Fibroblast of upper back skin (primary cell): ENCODE measurements around the gene MLST8.

Source experiments
- DNase-seq: peaks from one replicate; pipeline ENCODE4 v3.0.0-alpha.2; 2013

The MLST8 gene, protein sequence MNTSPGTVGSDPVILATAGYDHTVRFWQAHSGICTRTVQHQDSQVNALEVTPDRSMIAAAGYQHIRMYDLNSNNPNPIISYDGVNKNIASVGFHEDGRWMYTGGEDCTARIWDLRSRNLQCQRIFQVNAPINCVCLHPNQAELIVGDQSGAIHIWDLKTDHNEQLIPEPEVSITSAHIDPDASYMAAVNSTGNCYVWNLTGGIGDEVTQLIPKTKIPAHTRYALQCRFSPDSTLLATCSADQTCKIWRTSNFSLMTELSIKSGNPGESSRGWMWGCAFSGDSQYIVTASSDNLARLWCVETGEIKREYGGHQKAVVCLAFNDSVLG

DNA sequence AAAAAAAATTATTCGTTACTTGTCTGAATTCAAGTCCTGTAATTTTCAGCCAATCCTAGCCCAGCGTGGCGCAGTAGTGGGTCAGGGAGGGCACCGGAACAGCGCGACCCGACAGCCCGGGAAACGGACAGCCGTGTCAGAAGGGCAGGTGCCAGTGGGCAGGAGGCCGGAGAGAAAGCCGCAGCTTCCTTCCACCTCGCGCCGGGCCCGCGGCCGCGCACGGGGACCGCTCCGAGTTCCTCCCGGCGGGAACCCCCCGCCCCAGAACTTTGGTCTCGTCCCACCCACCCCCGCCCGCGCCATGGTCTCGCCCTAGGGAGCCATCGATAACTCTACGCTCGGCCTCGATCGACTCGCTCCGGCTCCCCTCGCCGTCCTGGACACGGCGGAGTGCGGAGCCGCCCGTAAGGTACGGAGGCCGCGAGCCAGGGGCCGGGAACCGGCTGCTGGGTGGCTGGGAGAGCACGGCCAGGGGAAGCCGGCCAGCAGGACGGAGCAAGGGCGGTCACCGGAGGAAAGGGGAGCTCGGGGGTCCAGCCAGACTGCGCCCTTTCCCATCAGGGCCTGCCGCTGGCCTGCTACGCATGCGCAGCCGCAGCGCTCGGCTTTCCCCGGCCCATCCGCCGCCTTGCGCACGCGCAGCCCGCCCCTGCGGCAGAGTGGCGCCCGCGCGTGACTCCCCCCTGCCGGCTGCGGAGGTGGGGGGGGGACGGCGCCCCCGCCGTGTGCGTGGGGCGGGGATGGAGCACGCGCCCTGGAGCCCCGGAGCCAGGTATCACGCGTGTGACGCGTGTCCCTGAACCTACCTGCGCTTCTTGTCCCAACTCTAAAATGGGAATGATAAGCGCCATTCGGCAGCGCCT, at the start of gene MLST8:
Gene MLST8, plus strand, starts transcription at position 351 of the 863 bp plus-strand sequence. CDS start 632 bp downstream, outside the sequence.
- DNase-seq, result peak; percentile 77

DNA sequence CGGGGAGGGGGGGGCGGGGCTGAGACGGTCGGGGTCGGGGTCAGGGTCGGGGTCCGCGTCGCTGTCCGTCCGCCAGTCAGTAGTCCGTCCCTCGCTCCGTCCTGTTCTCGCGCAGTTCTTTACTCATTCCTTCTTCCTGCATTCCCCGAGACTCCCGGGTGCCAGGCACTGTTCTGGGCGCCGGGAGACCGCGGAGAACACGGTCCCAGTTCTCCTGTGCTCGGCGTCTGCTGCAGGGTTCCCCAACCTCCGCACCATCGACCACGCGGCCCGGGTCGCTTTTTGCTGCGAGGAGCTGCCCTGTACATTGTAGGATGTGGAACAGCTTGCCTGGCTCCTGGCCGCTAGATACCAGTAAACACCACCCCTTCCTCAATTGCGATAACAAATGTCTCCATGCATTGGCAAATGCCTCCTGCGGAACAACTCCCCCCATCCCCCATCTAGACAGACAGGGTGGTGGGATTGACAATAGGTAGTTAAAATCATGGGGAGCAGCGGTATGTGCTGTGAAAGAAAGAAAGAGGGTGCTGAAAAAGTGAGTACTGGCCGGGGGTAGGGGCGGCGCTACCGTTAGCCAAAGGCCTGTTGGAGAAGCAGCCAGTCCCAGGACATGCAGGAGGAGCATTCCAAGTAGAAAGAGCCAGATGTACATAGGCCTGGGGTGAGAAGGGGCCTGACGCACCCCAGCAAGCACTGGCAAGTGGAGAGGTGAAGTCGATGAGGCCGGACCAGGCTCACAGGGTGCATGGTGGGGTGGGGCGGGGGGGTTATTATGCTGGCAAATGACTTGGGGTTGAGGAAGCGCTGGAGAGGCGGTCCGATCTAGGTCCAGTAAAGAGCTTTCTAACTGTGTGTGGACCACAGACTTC, 49.0 kb upstream of the MLST8 start:
- DNase-seq, result peak; percentile 54

DNA sequence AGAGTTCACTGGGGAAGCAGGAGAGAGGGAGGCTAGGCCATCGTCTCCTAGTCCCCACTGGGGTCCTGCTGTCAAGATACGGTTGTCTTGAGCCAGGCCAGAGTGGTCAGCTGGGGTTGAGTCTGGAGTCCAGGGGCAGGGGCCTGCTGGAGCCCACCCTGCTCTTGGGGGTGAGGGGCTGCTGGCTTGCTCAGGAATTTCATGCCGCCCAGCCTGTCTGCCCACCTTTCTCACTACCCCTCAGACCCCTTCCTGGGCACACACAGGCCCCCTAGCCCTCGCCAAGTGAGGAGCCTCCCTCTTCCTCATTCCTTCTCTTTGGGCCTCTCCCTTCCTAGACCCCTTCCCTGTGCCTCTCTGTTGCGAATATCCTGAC, 48.4 kb upstream of the MLST8 start:
- no peak for DNase-seq

DNA sequence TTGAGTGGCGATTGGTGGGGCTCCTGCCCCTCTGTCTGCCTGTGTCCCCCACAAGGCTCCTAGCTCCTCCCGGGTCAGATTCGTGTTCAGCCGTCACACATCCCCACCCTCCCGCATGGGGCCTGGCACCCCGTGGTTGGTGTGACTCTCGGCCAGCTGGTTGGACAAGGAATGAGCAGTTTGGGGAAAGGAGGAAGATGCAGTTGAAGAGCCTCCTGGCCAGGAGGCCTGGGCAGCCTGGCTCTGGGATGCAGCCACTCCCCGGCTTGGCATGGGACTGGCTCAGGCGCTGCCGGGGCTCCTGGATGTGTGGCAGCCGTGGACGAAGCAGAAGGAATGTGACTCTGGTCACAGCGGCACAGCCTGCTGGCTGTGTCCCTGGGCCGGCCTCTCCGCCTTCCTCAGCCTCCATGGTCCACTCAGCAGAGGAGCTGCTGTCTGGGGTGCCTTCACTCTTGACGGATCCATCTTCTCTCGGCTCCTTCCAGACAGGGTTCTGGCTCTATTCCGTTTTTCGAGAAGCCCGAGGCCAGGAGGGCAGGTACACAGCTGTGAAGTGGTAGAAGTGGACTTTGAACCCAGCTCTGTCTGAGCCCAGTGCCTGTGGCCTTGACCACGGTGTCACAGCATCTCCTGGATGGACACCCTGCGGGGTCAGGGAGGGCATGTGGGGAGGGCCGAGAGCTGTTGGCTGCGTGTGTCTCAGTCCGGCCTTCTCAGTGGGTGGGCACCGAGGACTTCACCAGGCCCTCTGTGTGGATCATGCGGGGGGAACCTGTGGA, 47.6 kb upstream of the MLST8 start:
- DNase-seq, result no peak

DNA sequence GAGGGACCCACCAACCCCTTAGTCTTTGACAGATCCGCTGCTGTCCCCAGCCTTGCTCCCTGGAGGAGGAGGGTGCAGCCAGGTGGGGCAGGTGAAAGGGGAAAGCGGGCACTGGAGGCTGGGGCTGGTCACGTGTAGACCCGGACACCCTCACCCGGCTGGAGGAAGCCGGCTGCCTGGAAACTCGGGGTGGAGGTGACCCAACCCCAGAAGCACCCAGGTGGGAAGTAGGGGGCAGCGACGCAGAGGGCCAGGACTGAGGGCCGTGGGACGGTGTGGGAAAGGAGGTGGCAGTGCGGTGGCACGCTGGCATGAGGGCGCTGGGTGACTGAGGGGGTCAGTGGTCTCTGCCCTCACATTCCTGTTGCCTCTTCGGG, 47.0 kb upstream of the MLST8 start:
- no peak for DNase-seq

DNA sequence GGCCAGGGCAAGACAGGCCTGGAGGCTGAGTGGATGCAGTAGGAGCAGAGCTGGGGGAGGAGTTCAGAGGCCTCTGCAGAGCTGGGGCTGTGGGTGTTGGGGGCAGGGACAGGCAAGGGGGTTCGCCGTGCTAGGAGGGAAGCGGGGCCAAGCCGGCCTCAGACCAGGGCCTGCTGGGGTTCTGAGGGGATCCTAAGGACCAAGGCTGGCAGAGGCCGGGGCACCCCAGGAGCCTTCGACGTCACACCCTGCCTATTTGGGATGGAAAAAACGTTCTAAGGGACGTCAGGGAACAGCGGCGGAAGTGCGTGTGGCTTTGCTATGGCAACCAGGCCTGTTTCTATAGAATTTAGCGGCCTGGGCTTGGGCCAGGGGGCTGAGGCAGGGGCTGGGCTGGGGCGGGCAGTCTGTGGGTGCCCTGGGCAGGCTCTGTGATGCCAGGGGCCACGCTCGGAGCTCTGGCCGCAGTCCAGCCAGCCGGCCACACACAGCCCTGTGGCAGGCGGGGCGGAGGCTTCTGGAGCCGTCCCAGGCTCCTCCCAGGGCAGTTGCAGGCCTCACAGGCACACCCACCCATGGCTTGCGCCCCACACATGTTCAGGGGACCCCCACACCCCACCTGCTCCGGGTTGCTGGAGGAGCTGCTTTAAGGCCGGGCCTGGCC, 45.9 kb upstream of the MLST8 start:
- peak; percentile 35 for DNase-seq

DNA sequence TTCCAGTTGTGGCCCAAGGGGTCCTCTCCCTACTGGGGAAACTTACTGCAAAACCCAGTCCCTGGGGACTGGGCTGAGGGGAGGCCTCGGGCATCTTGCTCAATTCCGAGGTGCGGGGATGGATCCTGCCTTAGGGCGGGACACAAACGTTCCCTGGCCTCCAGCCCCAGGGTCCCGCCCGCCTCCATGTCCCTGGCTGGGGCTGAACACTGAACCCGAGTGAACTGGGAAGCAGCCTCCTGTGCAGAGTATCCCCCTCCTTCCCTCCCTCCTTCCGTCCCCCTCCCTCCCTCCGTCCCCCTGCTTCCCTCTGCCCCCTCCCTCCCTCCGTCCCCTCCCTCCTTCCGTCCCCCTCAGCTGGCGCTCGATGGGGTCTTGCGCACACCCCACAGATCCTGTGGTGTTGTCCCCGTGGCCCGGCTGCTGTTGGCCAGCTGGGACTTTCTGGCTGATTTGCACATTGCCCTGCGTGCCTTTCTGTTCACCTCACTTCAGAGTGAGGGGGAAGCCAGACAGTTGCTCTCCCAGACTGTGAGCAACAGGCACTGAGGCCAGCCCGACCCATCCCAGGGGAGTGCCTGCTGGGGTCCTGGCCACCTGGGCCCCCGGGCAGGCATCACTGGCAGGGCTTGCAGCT, 44.2 kb upstream of the MLST8 start:
- DNase-seq, result peak; percentile 68

DNA sequence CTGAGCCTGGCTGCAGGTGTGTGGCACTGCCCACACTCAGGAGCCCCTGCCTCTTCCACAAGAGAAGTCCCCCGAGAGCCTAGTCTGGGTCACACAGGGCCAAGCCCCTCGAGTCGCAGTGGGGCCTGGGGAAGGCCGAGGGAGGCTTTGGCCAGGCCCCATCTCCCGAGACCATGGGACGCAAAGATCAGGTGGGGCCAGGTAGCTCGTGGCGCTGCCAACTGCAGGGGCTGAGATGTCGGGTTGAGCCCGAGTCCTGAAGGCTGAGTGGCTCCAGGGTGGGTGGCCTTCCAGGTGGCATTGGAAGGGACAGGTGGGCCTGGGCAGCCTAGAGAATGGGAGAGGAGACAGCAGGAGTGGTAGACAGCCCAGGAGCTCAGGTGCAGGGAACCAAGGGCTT, 43.3 kb upstream of the MLST8 start:
- no peak for DNase-seq

DNA sequence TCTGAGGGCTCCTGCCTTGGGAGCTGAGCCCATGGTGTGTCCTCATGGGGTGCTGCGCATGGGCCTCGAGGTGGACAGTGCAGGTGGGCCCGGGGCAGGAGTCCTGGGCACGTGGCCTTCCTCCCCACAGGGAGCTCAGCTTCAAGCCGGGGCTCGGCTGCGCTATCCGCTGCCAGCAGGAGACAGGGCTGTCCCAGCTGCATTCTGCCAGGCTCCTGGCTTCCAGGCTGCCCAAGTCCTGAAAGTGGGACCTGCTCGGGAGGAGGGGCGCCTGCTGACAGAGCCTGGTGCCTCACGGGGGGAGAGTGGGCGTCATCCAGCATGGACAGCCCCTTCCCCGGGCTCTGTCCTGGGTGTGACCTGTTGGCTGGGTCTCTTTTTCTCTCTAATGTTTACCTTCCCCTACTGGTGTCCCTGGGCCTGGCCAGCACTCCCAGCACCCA, 42.6 kb upstream of the MLST8 start:
- no peak for DNase-seq

DNA sequence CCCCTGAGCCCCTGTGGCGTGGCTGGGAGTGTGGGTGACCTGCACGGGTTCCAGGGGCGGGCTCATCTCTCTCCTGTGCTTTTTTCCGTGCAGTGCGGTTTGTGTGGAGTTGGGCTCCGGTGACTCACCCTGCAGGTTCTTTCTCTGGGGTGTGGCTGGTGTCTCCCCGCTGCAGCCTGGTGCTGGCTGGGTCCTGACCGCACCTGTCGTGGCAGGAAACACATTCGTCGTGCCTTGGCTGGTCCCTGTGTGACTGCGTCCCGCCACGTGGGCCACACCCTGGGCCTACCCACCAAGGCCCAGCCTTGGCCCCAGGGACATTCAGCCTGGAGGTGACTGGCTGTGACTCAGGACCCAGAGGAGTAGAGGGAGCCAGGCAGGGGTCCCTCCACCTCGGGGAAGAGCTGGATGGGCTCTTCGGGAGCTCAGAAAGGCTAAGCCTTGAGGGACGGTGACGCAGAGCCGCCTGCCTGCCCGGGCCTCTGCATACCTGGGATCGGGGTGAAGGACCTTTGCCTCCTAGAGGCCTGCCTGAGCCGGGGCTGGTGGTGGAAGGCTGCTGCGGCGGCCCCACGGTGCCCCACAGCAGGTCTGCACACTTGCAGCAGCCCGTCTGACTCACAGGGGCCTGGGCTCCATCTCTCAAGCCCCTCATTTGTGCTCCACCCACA, 41.9 kb upstream of the MLST8 start:
- DNase-seq, result no peak

DNA sequence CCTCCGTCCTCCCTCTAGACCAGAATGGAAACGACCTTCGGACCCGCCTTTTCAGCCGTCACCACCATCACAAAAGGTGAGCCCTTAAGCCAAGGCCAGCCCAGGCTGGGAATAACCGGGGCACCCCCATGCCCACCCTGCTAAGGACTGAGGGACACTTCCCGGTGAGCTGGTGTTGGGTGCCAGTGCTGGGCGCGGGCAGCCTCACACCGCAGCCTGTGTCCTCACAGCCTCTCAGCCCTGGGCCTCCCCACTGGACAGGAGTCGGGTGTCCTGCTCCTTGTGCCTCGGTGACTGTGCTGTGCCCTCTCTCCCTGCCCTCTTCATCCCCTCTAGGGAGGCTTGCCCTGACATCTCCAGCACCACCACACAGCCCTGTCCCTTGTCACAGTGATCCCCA, 39.4 kb upstream of the MLST8 start:
- no peak for DNase-seq

DNA sequence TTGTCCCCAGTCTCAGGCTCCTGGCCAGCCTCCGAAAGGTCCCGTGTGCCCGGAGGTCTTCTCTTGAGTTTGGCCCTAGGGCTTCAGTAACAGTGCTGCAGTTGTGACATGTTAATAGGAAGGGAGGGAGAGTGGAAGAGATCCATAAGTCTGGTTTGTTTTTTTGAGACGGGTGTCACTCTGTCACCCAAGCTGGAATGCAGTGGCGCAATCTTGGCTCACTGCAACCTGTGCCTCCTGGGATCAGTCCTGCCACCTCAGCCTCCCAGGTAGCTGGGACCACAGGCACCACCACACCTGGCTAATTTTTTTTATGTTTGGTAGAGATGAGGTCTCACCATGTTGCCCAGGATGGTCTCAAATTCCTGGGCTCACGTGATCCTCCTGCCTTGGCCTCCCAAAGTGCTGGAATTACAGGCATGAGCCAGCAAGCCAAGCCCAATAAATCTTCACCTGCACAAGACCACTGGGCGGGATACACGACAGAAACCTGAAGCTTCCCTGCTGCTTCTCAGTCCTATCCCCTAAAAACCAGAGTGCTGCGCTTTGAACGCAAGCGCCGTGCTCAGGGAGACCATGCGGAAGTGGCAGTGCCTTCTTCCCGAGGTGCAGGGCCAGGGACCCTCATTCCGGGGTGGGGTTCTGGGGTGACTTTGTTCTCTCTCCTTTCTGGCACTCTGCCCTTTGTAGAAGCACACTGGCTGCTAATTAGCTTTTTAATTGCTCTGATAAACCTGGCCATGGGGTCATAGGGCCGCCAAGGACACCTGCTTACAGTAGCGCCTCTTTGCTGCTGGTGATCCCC, 38.8 kb upstream of the MLST8 start:
- DNase-seq, result no peak

DNA sequence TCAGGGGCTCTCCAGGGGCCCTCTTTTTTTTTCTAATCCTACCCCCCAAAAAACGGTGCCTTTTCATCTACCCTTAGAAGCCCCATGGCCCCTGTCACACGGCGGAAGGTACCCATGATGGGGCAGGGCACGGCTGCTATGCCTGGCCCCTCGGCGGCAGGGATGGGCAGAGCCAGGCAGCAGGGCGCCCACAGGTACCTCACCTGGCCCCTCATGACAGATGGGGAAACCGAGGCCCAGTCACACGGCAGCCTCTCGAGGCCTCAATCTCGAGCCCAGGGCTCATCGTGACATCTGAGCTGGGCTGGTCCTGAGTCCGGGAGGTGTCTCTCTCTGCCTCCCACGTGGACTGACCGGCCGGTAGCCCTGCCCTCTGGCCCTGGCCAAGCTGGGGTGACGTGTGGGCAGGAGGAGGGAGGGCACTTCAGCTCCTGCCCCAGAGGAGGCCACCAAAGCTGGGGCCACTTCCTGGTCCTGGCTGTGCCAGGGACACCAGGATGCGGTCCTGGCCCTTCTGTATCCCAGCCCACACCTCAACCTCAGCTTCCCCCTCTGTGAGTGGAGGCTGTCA, 38.1 kb upstream of the MLST8 start:
- no peak for DNase-seq

DNA sequence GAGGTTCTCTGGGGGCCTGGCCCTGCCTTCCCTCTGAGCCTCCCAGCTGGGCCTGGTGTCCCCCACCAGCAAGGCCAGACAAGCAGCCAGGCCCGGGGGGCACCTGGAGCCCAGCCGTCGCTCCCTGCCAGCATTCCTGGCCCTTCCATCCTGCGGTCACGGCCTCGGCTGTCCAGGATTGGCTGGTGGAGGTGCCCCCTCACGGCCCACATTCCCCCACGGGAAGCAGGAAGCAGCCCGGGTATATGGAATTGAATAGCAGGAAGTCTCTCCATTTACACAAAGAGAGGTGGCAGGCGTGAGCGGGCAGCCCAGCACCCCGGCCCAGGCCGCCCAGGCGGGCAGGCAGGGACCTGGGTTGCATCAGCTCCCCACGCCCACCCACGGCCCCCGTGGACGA, 35.2 kb upstream of the MLST8 start:
- DNase-seq, result no peak

DNA sequence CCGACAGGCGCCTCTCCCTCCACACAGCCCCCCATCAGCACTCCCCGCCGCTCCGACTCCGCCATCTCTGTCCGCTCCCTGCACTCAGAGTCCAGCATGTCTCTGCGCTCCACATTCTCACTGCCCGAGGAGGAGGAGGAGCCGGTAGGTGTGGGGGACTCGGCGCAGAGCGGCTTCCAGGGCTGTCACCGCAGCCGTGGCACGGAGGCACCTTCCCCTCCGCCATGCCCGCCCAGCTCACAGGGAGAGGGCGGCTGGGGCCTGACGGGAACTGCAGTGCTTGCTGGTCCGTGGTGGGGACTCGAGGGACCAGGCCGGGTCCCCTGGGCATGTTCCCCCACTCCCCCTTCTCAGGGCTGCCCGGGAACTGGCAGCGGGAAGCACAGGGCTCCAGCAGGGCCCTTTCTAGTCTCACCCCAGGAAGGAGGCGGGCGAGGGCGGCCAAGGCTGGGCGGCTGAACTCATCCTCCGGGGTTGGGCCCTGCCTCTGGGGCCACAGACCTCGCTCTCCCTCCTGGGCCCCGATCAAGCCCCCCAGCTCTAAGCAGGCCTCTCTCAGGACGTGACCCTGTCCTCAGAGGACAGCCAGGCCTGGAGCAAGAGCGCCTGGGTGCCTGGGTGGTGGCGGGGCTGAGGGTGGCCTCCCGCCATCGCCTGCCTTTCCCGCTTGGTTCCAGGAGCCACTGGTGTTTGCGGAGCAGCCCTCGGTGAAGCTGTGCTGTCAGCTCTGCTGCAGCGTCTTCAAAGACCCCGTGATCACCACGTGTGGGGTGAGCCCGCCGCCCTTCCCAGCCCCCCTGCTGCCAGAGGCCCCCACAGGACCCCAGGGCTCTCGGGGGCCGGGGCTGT, 34.4 kb upstream of the MLST8 start:
- no peak for DNase-seq

DNA sequence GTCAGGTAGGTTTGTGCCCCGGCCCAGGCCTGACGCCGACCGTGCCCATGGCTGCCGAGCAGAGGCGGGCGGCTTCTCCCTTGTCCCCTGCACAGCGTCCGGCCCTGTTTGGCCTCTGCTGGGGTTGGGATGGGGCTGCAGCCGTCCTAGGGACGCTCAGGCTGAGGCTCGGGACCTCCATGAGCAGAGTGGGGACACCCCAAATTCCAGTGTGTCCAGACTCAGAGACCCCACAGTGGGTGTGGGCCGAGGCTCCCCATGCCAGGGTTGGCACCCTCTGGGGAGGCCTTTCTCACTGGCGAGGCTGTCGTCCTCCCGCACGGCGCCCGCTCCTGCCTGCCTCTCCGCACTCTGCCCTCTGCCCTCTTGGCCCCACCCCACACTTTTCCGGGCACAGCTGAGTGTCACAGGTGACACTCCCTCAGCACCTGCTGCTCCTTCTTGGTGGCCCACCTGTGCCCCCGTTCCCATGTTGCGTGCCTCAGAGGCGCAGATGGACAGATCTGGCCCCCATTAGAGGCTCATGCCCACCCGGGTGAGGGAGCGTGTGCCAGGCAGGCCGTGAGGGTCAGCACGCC, 33.6 kb upstream of the MLST8 start:
- no peak for DNase-seq

DNA sequence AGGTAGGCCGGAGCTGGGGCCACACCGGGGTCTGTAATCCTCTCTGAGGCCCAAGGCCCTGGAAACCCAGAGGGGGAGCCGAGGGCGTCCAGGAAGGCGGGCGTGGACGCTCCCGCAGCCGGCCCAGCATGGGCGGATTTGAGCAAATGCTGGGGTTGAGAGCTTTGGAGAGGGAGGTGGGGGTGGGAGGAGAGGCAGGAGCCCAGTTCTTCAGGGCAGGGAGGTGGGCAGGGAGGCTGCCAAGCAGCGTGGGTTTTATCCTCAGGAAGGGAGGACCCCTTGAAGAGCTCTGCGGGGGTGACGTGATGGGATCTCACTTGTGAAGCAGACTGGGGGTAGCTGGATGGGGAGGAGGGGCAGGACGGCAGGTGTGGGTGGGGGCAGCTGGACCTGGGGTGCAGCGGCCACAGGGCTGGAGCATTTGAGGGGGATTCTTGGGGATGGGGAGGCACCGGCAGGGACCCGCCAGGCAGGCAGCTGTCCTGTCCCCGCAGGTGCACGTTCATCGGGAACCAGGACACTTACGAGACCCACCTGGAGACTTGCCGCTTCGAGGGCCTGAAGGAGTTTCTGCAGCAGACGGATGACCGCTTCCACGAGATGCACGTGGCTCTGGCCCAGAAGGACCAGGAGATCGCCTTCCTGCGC, 32.4 kb upstream of the MLST8 start:
- no peak for DNase-seq

DNA sequence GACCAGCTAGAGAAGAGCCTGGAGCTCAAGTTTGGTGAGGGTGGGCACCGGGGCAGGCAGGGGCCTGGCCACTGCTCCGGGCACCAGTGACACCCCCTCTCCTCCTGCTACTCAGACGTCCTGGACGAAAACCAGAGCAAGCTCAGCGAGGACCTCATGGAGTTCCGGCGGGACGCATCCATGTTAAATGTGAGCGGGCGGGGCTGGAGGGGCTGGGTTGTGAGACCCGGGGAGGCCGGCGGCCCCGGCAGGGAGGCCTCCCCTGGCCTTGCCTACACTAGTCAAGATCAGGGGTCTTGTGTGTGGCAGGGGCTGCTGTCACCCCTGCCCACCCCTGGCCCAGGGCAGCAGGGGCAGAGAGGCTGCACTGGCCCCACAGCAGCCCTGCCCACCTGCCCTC, 31.9 kb upstream of the MLST8 start:
- no peak for DNase-seq
